ENCODE results near the gene KLHL30. TPM values are rescaled to one million over a fixed set of nuclear protein-coding genes. Genes with fewer than 3 reads are reported as not detected.

Gene KLHL30
- total RNA-seq, 4 donors from 2014 or later: 0.13 to 0.64 (median 0.34) TPM

- no peak for TF ChIP-seq POLR2A (IDR thresholded peaks at IDR 0.05)
- TF ChIP-seq, protein P1, sequence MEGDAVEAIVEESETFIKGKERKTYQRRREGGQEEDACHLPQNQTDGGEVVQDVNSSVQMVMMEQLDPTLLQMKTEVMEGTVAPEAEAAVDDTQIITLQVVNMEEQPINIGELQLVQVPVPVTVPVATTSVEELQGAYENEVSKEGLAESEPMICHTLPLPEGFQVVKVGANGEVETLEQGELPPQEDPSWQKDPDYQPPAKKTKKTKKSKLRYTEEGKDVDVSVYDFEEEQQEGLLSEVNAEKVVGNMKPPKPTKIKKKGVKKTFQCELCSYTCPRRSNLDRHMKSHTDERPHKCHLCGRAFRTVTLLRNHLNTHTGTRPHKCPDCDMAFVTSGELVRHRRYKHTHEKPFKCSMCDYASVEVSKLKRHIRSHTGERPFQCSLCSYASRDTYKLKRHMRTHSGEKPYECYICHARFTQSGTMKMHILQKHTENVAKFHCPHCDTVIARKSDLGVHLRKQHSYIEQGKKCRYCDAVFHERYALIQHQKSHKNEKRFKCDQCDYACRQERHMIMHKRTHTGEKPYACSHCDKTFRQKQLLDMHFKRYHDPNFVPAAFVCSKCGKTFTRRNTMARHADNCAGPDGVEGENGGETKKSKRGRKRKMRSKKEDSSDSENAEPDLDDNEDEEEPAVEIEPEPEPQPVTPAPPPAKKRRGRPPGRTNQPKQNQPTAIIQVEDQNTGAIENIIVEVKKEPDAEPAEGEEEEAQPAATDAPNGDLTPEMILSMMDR (IDR thresholded peaks at IDR 0.05): no peak
- no peak for DNase-seq (ENCODE audit: low spot score in 2 of 2)
Observed at GRCh38 chr2:238130111-238130695, 8.3 kb upstream of the KLHL30 start.

DNA sequence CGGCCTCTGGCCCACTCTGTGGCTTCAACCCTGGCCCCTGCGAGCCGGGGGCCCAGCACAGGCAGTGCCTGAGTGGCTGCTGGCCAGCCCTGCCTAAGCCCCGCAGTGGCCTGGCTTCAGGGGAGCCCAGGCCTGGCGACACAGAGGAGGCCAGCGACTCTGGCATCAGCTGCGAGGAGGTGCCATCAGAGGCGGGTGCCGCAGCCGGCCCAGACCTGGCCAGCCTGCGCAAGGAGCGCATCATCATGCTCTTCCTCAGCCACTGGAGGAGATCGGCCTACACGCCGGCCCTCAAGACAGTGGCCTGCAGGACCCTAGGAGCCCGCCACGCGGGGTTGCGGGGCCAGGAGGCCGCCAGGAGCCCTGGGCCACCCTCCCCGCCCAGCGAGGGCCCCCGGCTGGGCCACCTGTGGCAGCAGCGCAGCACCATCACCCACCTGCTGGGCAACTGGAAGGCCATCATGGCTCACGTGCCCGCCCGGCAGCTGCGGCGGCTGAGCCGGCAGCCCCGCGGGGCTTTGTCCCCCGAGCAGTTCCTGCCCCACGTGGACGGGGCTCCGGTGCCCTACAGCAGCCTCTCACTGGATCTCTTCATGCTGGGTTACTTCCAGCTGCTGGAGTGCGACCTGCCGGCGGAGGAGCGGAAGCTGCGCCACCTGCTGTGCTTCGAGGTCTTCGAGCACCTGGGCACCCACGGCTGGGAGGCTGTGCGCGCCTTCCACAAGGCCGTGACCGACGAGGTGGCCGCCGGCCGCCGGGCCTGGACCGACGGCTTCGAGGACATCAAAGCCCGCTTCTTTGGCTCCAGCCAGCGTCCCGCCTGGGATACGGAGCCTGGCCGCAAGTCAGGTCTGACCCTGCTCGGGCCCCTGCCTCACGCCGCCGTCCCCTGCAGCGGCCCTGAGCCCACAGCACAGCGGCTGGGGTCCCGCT is 7.5 kb upstream of the KLHL30 start:
- TF ChIP-seq, protein P1 (IDR thresholded peaks at IDR 0.05): no peak
- no peak for TF ChIP-seq POLR2A (IDR thresholded peaks at IDR 0.05)
- DNase-seq (ENCODE audit: low spot score in 2 of 2): no peak
- WGBS, 2 donors: 92 to 93% methylated on average over 32 to 49 of the region's 68 CpGs
- H3K4me3 ChIP-seq (ENCODE audit: low read depth, poor library complexity, severe bottlenecking): no peak overlapping the region
- intact Hi-C loops (cut with DNase I; ENCODE audit: low total_unique reads): no loop called here

More at GRCh38 chr2:238130111-238130695, 8.3 kb upstream of the KLHL30 start:
- H3K4me3 ChIP-seq (ENCODE audit: low read depth, poor library complexity, severe bottlenecking): no peak overlapping the region
- intact Hi-C loops (cut with DNase I; ENCODE audit: low total_unique reads): no loop called here
- WGBS, 2 donors: 92 to 95% methylated on average over 13 to 15 of the region's 28 CpGs

DNA sequence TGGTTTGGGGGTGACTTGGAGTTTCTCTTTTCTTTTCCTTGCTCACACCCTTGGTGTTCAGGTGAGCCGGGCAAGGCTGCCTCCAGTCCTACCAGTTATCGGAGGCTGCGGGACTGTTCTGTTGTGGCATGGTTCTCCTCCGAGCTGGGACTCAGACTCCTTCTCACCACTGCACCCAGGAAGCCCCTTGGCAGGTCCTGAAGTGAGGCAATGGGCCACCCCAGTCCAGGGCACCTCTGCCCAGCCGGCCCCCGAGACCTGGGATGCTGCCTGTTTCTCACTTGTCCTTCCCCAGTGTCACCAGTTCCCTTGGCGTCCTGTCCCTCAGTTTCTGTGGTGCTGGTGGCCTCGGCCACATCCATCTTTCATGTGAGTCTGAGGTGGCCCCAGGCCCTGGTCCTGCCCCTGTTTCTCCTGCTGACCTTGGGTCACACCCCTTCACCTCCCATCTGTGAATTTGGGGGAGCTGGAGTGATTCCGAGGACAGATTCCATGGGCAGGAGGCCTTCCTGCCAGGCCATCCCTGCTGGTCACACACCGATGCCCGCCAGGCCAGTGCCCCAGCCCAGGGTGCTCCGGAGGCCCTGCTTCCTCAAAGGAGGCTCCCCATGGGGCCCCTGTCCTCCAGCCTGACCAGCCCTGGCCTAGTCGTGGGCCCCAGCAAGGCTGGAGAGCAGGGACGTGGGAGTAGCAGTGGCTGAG is 6.6 kb upstream of the KLHL30 start:
- no peak for TF ChIP-seq POLR2A (IDR thresholded peaks at IDR 0.05)
- TF ChIP-seq, protein P1 (IDR thresholded peaks at IDR 0.05): no peak
- no peak overlapping the region for H3K4me3 ChIP-seq (ENCODE audit: low read depth, poor library complexity, severe bottlenecking)
- intact Hi-C loops (cut with DNase I; ENCODE audit: low total_unique reads): no loop called here
- 93 to 94% methylated on average over 12 to 14 of the region's 14 CpGs for WGBS, 2 donors
- no peak for DNase-seq (ENCODE audit: low spot score in 2 of 2)

DNA sequence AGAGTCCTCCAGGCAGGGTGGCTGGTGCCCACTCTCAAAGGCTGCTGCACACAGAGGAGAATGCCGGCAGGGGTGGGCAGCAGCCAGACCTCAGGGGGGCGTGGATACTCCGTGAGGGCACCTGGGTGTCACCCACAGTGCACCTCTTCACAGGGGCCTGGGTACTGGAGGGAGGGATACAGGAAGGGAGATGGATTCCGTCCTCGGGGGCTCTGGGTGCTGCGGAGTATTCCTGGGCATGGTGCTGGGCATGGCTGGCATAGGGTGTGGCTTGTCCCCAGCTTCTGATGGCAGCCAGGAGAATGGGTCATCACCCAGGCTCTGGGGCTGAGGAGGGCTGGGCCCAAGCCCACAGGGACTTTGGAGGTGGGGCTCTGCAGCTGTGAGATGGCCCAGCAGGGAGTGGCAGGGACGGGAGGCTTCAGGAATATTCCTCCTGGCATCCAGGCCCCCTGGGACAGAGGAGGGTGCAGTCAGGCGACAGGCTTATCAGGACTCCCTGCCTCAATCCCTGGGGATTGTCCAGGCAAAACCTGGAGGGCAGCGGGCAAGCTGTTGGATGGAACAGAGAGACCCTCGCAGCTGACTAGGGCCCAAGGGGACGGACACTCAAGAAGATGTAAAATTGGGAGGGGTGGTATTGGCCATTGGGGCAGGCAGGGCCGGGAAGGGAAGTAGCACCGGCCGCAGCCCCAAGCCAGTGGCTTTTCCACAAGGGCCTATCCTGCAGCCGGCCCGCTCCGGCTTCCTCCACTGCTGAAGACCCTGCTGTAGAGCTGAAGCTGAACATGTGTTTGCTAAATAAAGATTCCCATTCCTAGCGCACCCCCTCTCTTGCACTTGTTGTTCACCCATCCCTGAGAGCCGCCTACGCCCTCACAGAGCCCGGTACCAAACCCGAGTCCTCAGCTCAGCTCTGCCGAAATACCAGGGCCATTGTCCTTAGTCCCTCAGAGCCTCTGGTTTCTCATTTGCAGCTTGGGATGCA is 5.7 kb upstream of the KLHL30 start:
- 87 to 90% methylated on average over 23 of the region's 23 CpGs for WGBS, 2 donors
- intact Hi-C loops (cut with DNase I; ENCODE audit: low total_unique reads): no loop called here
- DNase-seq (ENCODE audit: low spot score in 2 of 2): no peak
- TF ChIP-seq, protein P1 (IDR thresholded peaks at IDR 0.05): no peak
- no peak for TF ChIP-seq POLR2A (IDR thresholded peaks at IDR 0.05)
- H3K4me3 ChIP-seq (ENCODE audit: low read depth, poor library complexity, severe bottlenecking): no peak overlapping the region
